NB4 (cell line): ENCODE measurements around the gene UQCC2.

Experiments
- DNase-seq: peaks from one replicate; pipeline ENCODE4 v3.0.0; 2010; ENCODE audit warnings: low read depth
- H3K4me3 ChIP-seq: one replicate; pipeline ENCODE4 v1.5.1; 2011; ENCODE audit warnings: mild to moderate bottlenecking, low read depth, low read length, moderate library complexity
- MAX ChIP-seq: IDR thresholded peaks from 2 replicates; pipeline ENCODE4 v1.6.1; 2011; ENCODE audit warnings: low read depth, low read length
- MYC ChIP-seq: IDR thresholded peaks from 2 replicates; pipeline ENCODE4 v1.6.1; 2011; ENCODE audit warnings: low read depth, low read length
- POLR2A ChIP-seq: IDR thresholded peaks from 2 replicates; pipeline ENCODE4 v1.6.1; 2011; ENCODE audit warnings: mild to moderate bottlenecking; ENCODE audit not compliant: insufficient read length; ENCODE audit errors: extremely low read depth
- TF ChIP-seq, protein P1 (sequence below): IDR thresholded peaks from one replicate; pipeline ENCODE4 v1.5.1; 2012; ENCODE audit warnings: low read depth, low read length

UQCC2 gene

DNA sequence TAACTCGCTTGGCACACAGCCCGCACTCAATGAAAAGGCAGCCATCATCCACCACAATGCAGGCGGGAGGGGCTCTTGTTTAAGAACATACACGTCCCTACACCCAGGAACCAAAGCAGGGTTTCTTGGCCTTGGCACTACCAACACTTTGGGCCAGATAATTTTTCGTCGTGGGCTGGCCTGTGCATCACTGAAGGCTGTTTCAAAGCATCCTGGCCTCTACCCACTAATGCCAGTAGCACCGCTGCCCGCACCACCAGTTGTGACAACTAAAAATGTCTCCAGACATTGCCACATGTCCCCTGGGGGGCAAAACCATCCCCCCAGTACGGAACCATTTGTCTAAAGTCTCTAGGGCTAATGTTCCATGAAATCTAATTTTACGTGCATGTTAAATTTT lies 13.0 kb downstream of the UQCC2 start:
- no peak for TF ChIP-seq MYC
- TF ChIP-seq POLR2A: no peak
- TF ChIP-seq, protein P1, sequence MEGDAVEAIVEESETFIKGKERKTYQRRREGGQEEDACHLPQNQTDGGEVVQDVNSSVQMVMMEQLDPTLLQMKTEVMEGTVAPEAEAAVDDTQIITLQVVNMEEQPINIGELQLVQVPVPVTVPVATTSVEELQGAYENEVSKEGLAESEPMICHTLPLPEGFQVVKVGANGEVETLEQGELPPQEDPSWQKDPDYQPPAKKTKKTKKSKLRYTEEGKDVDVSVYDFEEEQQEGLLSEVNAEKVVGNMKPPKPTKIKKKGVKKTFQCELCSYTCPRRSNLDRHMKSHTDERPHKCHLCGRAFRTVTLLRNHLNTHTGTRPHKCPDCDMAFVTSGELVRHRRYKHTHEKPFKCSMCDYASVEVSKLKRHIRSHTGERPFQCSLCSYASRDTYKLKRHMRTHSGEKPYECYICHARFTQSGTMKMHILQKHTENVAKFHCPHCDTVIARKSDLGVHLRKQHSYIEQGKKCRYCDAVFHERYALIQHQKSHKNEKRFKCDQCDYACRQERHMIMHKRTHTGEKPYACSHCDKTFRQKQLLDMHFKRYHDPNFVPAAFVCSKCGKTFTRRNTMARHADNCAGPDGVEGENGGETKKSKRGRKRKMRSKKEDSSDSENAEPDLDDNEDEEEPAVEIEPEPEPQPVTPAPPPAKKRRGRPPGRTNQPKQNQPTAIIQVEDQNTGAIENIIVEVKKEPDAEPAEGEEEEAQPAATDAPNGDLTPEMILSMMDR: no peak
- TF ChIP-seq MAX: no peak
- no peak for DNase-seq
- H3K4me3 ChIP-seq: no peak overlapping the region

DNA sequence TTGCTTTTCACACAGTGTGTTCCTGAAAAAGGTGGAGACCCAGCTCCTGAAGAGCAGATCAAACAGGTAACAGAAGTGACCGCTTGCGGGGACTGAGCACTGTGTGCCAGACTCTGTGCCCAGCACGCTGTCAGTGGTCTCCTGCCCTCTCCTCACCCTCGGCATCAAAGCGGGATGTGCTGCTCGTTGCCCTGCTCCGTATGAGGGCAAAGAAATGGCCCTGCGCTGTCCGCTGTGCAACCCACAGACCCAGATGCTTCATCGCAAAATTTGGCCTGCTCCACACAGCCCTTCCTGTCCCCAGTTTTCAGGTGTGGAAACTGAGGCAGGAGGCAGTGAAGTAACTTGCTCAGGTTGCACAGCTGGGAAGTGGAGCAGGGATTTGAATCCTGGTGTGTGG lies 13.7 kb downstream of the UQCC2 start:
- H3K4me3 ChIP-seq: no peak overlapping the region
- TF ChIP-seq POLR2A: no peak
- DNase-seq: no peak

DNA sequence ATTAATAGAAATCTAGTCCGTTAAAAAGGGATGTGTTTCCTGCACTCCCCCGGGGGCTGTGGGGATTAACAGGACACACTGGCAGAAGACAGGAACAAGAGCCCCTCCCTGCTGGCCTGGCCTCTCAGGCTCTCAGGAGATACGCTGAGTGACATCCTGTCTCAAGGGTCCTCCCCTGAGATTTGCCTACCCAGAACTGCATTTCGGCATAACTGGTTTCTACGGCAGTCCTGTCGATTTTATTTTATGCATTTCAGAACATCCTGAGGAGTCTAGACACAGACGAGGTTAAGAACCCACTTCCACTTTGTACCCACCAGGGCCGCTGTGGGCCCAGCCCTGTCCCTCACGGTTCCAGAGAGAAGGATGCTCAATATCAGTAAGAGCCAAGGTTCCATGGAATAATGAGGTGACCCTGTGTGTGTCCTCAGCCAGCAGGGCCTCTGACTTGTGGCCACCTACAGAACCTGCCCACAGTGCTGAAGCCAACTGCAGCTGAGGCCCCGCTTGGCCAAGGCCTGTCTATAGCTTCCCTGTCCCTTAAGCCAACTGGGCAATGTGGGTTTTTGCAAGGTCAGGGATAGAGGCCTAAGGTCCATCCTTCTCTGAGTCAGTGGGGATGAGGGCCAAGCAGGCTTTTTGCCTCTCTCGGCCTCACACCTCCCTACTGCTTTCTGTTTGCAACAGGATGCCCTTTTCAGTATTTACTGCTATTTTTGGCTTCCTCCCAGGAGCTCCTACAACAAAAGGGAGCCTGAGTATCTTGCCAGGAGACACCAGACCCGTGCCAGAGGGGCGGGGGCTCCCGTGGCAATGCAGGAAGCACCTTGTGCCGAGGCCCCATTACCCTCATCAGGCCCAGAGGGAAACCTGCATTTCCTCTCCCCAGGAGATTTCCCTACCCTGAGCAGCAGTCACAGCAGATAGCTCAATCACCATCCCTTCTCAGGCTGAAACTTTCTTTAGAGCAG lies 14.7 kb downstream of the UQCC2 start:
- H3K4me3 ChIP-seq: no peak overlapping the region
- DNase-seq: peak; percentile 26
- TF ChIP-seq, protein P1: no peak
- TF ChIP-seq POLR2A: no peak
- TF ChIP-seq MAX: no peak
- no peak for TF ChIP-seq MYC

GRCh38 chr6:33696076-33696475 lies 15.4 kb downstream of the UQCC2 start:
- TF ChIP-seq, protein P1: no peak
- TF ChIP-seq MAX (no peak), POLR2A (no peak), MYC (no peak)
- no peak for DNase-seq
- no peak overlapping the region for H3K4me3 ChIP-seq

DNA sequence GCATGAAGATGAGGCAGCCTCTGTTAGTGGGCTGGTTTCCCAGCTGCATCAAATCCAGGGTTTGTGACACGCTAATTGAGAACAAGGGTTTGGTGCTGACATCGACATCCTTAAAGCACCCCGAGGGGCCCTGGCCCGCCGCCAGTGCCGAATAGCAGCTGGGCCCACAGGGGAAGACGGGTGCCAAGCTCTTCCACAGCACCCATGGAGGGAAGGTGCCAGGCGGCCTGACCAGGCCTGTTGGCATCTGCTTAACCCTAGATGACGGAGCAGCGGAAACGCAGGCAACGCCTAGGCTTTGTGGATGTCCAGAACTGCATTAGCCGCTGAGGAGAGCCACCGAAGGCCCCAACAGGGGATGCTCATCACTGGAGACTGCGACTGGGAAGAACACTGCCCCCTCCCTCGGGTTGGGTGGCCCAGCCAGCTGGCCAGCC lies 16.0 kb downstream of the UQCC2 start:
- TF ChIP-seq, protein P1: no peak
- TF ChIP-seq MYC (no peak), MAX (no peak), POLR2A (no peak)
- H3K4me3 ChIP-seq: no peak overlapping the region
- no peak for DNase-seq

- H3K4me3 ChIP-seq: no peak overlapping the region
- TF ChIP-seq MAX: no peak
- TF ChIP-seq POLR2A: no peak
- TF ChIP-seq, protein P1: no peak
- TF ChIP-seq MYC: no peak
- no peak for DNase-seq
Measured at GRCh38 chr6:33694977-33695376, 16.5 kb downstream of the UQCC2 start.
